Adrenal gland (tissue), 12 donors: ENCODE results near the gene SUN1. TPM values are rescaled to one million over a fixed set of nuclear protein-coding genes. Genes with fewer than 3 reads are reported as not detected.

Source experiments
- DNase-seq, 7 donors: peaks; one replicate each; pipeline ENCODE4 v3.0.0-alpha.2; 2019 to 2020
- H3K27ac ChIP-seq, 5 donors: fragments of 200-600 bp; sonication (generic) in 4 of 5; 1 replicate in 3 of 5; 2 replicates in 2 of 5; pipeline versions ENCODE4 v1.5.1 to v1.8.0; 2016 to 2020; ENCODE audit warnings: mild to moderate bottlenecking in 1 of 5
- H3K27me3 ChIP-seq: fragments of 200-600 bp; 2 replicates; pipeline ENCODE4 v1.8.0; 2021
- H3K36me3 ChIP-seq, 2 donors: fragments of 200-600 bp; replicated peaks in 1 of 2; 1 replicate in 1 of 2; 2 replicates in 1 of 2; pipeline versions ENCODE4 v1.5.1 to v1.8.0; 2018 to 2022
- H3K4me1 ChIP-seq, 2 donors: fragments of 200-600 bp; replicated peaks in 1 of 2; 1 replicate in 1 of 2; 2 replicates in 1 of 2; pipeline versions ENCODE4 v1.5.1 to v1.8.0; 2018 to 2021
- H3K4me3 ChIP-seq, 4 donors: fragments of 200-600 bp; sonication (generic) in 3 of 4; one replicate each; pipeline ENCODE4 v1.5.1; 2016 to 2018
- H3K9me3 ChIP-seq, 3 donors: fragments of 200-600 bp; sonication (generic) in 1 of 3; replicated peaks in 1 of 3; 1 replicate in 2 of 3; 2 replicates in 1 of 3; pipeline versions ENCODE4 v1.5.1 to v1.8.0; 2016 to 2021
- POLR2A ChIP-seq, 2 donors: fragments of 450-650 bp; IDR thresholded peaks; one replicate each; pipeline ENCODE4 v1.6.1; 2017; ENCODE audit warnings: antibody characterized with exemption in 2 of 2, mild to moderate bottlenecking in 2 of 2, moderate library complexity in 1 of 2
- WGBS, 4 donors: extraction: QIAGEN DNeasy Blood & Tissue Kit in 2 of 4; methylation state at CpG; one replicate each; pipeline versions ENCODE4 v1.1.5 to v1.1.7; 2013 to 2017; 5-methylcytosine and 5-hydroxymethylcytosine counted together
- intact Hi-C, 2 donors: fragments of 100-400 bp; cut with DNase I; formaldehyde crosslinking; loops; one replicate each; pipeline versions ENCODE4 v1.14.1 to v1.15.0; 2022 to 2023
- polyA plus RNA-seq, 3 donors: library from polyadenylated mRNA; stranded (reverse); fragments of 200-250 nt in 2 of 3; fragments of 350-450 nt in 1 of 3; fragmentation: Illumina TruSeq in 1 of 3; extraction: RNeasy Lipid Tissue Mini Kit (QIAGEN cat#74804) in 1 of 3; gene quantifications; one replicate each; pipeline ENCODE4 v1.2.3, GENCODE V29; 2013 to 2014
- total RNA-seq, 9 donors: library from RNA; depleted of rRNA in 4 of 9; stranded (reverse); fragments of >200 nt in 4 of 9; fragments of 120-200 nt in 1 of 9; fragmentation: NEBNext Ultra II Directional in 1 of 9; extraction: Animal tissue kit (Norgen Biotek cat#: 25700) in 1 of 9; gene quantifications; one replicate each; pipeline versions ENCODE4 v1.1.0 to v1.2.4, GENCODE V29; 2013 to 2023
- TF ChIP-seq, protein P1 (sequence below), 6 experiments: fragments of 450-650 bp in 4 of 6; fragments of 200-600 bp in 2 of 6; sonication (generic) in 1 of 6; IDR thresholded peaks; 1 replicate in 5 of 6; 2 replicates in 1 of 6; pipeline versions ENCODE4 v1.5.1 to v1.8.0; 2016 to 2021; ENCODE audit warnings: antibody characterized with exemption in 6 of 6, mild to moderate bottlenecking in 2 of 6, moderate library complexity in 1 of 6
- donor health status: healthy with polysubstance abuse.
- donor health status: Bipolar disorder and iron deficiency.
- donor health status: DM: yes; HTN: yes; CAD: no.
- donor health status: DM: no; HTN: no; CAD: no.
- donor health status: DM: no; HTN: no; CAD: no.
- donor health status: DM: yes; HTN: yes; CAD: no.

SUN1 gene
- total and polyA plus RNA-seq, 12 donors: 28.7 to 122 (median 99.9) TPM

- Histone ChIP-seq H3K36me3 (peaks cover 0 to 69% of the 10 kb centered on the region in 2 donors), H3K4me1 (no peaks in the 10 kb centered on the region), H3K27me3 (no peaks in the 10 kb centered on the region), H3K27ac (no peak overlapping the region), H3K9me3 (no peaks in the 10 kb centered on the region), H3K4me3 (no peak overlapping the region)
- no peak for DNase-seq
- intact Hi-C loops: no loop called here
- TF ChIP-seq, protein P1, sequence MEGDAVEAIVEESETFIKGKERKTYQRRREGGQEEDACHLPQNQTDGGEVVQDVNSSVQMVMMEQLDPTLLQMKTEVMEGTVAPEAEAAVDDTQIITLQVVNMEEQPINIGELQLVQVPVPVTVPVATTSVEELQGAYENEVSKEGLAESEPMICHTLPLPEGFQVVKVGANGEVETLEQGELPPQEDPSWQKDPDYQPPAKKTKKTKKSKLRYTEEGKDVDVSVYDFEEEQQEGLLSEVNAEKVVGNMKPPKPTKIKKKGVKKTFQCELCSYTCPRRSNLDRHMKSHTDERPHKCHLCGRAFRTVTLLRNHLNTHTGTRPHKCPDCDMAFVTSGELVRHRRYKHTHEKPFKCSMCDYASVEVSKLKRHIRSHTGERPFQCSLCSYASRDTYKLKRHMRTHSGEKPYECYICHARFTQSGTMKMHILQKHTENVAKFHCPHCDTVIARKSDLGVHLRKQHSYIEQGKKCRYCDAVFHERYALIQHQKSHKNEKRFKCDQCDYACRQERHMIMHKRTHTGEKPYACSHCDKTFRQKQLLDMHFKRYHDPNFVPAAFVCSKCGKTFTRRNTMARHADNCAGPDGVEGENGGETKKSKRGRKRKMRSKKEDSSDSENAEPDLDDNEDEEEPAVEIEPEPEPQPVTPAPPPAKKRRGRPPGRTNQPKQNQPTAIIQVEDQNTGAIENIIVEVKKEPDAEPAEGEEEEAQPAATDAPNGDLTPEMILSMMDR (IDR thresholded peaks at IDR 0.05): no peak
- WGBS, 4 donors: 95 to 98% (median 97%) methylated on average over 12 to 14 of the region's 14 CpGs
Observed at GRCh38 chr7:849145-849544, 16.9 kb downstream of the SUN1 start.

DNA sequence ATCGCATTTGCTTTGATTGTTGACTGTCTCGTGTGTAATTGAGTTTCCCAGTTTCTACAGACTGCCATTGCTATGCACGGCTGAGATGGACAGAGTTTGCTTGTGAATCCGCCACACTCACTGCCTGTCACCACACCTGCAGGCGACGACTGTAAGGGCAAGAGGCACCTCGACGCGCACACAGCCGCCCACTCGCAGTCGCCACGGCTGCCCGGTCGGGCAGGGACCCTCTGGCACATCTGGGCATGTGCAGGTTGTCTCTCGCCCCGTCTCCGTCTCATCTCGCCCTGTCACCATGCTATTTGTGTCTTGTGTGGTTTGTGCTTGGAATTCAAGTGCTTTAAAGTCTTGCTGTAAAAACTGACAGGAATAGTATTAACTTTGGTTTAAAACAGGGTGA, 17.5 kb downstream of the SUN1 start:
- Histone ChIP-seq H3K4me3 (no peak overlapping the region), H3K4me1 (no peaks in the 10 kb centered on the region), H3K9me3 (no peaks in the 10 kb centered on the region), H3K27ac (no peak overlapping the region), H3K36me3 (peaks cover 0 to 69% of the 10 kb centered on the region in 2 donors), H3K27me3 (no peaks in the 10 kb centered on the region)
- no peak for DNase-seq
- 86 to 95% (median 94%) methylated on average over 17 to 19 of the region's 19 CpGs for WGBS, 4 donors
- intact Hi-C loops: no loop called here
- TF ChIP-seq, protein P1 (IDR thresholded peaks at IDR 0.05): no peak
- TF ChIP-seq POLR2A (IDR thresholded peaks at IDR 0.05): no peak

GRCh38 chr7:851204-851603, 18.9 kb downstream of the SUN1 start:
- Histone ChIP-seq H3K36me3 (peaks cover 0 to 76% of the 10 kb centered on the region in 2 donors), H3K27me3 (no peaks in the 10 kb centered on the region), H3K4me3 (no peak overlapping the region), H3K4me1 (no peaks in the 10 kb centered on the region), H3K27ac (no peak overlapping the region), H3K9me3 (no peaks in the 10 kb centered on the region)
- 80 to 90% (median 89%) methylated on average over 6 to 14 of the region's 14 CpGs for WGBS, 4 donors
- no peak for DNase-seq
- intact Hi-C loops: no loop called here
- TF ChIP-seq, protein P1 (IDR thresholded peaks at IDR 0.05): no peak
- no peak for TF ChIP-seq POLR2A (IDR thresholded peaks at IDR 0.05)

DNA sequence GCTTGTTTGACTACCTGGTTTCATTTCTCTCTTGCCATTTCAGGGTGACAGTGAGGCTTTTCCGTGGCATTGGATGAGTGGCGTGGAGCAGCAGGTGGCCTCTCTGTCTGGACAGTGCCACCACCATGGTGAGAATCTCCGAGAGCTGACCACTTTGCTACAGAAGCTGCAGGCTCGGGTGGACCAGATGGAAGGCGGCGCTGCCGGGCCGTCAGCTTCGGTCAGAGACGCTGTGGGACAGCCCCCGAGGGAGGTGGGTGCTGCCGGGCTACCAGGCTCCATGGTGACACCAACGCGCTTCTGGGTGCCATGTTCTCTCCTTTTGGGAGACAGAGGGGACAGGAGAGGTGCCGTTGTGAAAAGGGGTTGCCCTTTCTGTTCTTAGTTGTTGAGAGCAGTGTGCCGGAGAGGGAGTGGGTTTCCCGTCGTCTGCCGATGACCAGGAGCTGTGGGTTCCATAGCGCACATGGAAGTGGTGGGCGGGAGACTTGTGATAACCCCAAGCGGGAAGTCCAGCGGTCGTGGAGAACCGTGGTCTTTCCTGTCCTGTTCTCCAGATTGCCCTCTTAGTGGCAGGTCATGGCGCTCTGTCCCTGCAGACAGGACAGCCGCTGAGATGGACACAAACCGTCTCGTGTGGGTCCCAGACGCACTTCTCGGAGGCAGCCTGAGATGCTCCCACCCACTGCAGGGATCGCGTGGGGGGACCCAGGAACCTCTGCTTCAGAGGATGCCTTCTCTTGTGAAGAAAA, 21.3 kb downstream of the SUN1 start:
- no peak for DNase-seq
- no peak overlapping the region for H3K4me3 ChIP-seq
- TF ChIP-seq, protein P1 (IDR thresholded peaks at IDR 0.05): no peak
- no peak overlapping the region for H3K27ac ChIP-seq
- H3K9me3 ChIP-seq: no peaks in the 10 kb centered on the region
- intact Hi-C loops: no loop called here
- H3K27me3 ChIP-seq: no peaks in the 10 kb centered on the region
- 86 to 90% (median 88%) methylated on average over 22 to 33 of the region's 33 CpGs for WGBS, 4 donors
- peaks cover 0 to 98% of the 10 kb centered on the region in 2 donors for H3K36me3 ChIP-seq
- H3K4me1 ChIP-seq: no peaks in the 10 kb centered on the region
